Coronary artery (tissue), 2 donors: ENCODE measurements around the gene PCDH9.

Source experiments
- DNase-seq: peaks from one replicate; pipeline ENCODE4 v3.0.0-alpha.2; 2017; ENCODE audit warnings: low spot score
- H3K27ac ChIP-seq, 2 donors: fragments of 200-600 bp; sonication (generic); one replicate each; pipeline ENCODE4 v1.5.1; 2016 to 2019
- H3K4me3 ChIP-seq: fragments of 200-600 bp; sonication (generic); 2 replicates; pipeline ENCODE4 v1.5.1; 2016; ENCODE audit warnings: mild to moderate bottlenecking, moderate library complexity
- CTCF ChIP-seq: fragments of 200-600 bp; sonication (generic); IDR thresholded peaks from one replicate; pipeline ENCODE4 v1.5.1; 2019; ENCODE audit warnings: antibody characterized with exemption

PCDH9 gene

GRCh38 chr13:67192751-67193150, 37.4 kb downstream of the PCDH9 start:
- Histone ChIP-seq H3K4me3 (no peak overlapping the region), H3K27ac (no peak overlapping the region)
- TF ChIP-seq CTCF, result no peak
- DNase-seq, result no peak

GRCh38 chr13:67186995-67187569, 43.1 kb downstream of the PCDH9 start:
- no peak for TF ChIP-seq CTCF
- H3K4me3 ChIP-seq, result no peak overlapping the region
- DNase-seq, result no peak
- H3K27ac ChIP-seq, result no peak overlapping the region

GRCh38 chr13:67184247-67184646, 45.9 kb downstream of the PCDH9 start:
- no peak overlapping the region for H3K4me3 ChIP-seq
- DNase-seq, result no peak
- no peak overlapping the region for H3K27ac ChIP-seq
- TF ChIP-seq CTCF, result no peak

GRCh38 chr13:67183151-67183550, 47.0 kb downstream of the PCDH9 start:
- Histone ChIP-seq H3K27ac (no peak overlapping the region), H3K4me3 (no peak overlapping the region)
- no peak for TF ChIP-seq CTCF
- DNase-seq, result no peak

- TF ChIP-seq CTCF, result no peak
- Histone ChIP-seq H3K27ac (no peak overlapping the region), H3K4me3 (no peak overlapping the region)
- DNase-seq, result no peak
These were observed 54.2 kb downstream of the PCDH9 start for GRCh38 chr13:67175836-67176459.

- no peak for TF ChIP-seq CTCF
- no peak for DNase-seq
- H3K27ac ChIP-seq, result no peak overlapping the region
- no peak overlapping the region for H3K4me3 ChIP-seq
These were observed 61.8 kb downstream of the PCDH9 start for GRCh38 chr13:67168384-67168783.

- Histone ChIP-seq H3K4me3 (no peak overlapping the region), H3K27ac (no peak overlapping the region)
- no peak for DNase-seq
- no peak for TF ChIP-seq CTCF
These were observed 62.7 kb downstream of the PCDH9 start for GRCh38 chr13:67167420-67167819.
